ENCODE measurements around the gene SNRNP25.
"Not testable (repeated sequence)": the region's sequence is repeated elsewhere in the genome, so short reads cannot be mapped to it uniquely, and the experiment has no call there.

SNRNP25 gene

DNA sequence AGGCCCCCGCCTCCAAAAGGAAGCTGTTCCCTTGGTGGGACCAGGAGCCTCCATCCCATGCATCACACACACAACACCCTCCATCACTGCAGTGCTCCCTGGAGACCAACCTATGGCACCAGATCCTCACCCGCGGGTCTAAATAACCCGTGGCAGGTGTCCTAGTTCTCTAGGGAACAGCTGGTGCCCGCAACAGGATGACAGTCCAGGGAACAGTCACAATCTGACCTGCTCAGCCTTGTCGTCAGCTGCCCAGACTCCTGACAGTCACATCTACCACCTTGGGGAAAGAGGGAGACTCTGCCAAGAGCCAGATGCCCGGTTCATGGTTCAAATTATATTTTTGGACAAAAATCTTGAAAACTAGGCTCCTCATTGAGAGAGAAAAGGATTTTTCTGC, 23.0 kb upstream of the SNRNP25 start:
- not testable (repeated sequence) for H3K14ac ChIP-seq (ENCODE audit: low read length); H3K9ac ChIP-seq (ENCODE audit: low read depth, low read length, poor library complexity); H2AK5ac ChIP-seq (ENCODE audit: low read depth, low read length); H3K9me3 ChIP-seq (replicated peaks in 1 of 2; ENCODE audit: control insufficient read depth in 2 of 2, insufficient read depth in 1 of 2, low read depth in 1 of 2, low read length in 2 of 2); H2BK15ac ChIP-seq (ENCODE audit: low read length); H3K36me3 ChIP-seq (replicated peaks in 1 of 2; ENCODE audit: control insufficient read depth in 2 of 2, insufficient read depth in 2 of 2, low read length in 2 of 2); H4K8ac ChIP-seq (ENCODE audit: low read depth, low read length); H2BK5ac ChIP-seq (ENCODE audit: low read length); H3K27ac ChIP-seq (replicated peaks; ENCODE audit: low read length); H3K18ac ChIP-seq (ENCODE audit: low read length); H2BK12ac ChIP-seq (ENCODE audit: low read length); H2BK120ac ChIP-seq (ENCODE audit: low read depth, low read length); DNase-seq (ENCODE audit: low spot score); H3K79me1 ChIP-seq (ENCODE audit: low read depth, low read length); H3K27me3 ChIP-seq (ENCODE audit: control insufficient read depth in 3 of 3, insufficient read depth in 3 of 3, low read depth in 1 of 3, low read length in 3 of 3); H3K4me3 ChIP-seq (ENCODE audit: low read length in 2 of 2); H3K4me1 ChIP-seq (ENCODE audit: control insufficient read depth in 2 of 2, insufficient read depth in 1 of 2, low read depth in 1 of 2, low read length in 2 of 2); H4K91ac ChIP-seq (ENCODE audit: low read depth, low read length, poor library complexity); H3K4me2 ChIP-seq (ENCODE audit: insufficient read depth, low read length, poor library complexity, severe bottlenecking); H3K23ac ChIP-seq (ENCODE audit: low read depth, low read length, poor library complexity); H2AFZ ChIP-seq (ENCODE audit: low read length); H3K4ac ChIP-seq (ENCODE audit: low read length)
- WGBS, 2 donors (ENCODE audit: extremely low coverage in 2 of 2, insufficient read length in 2 of 2, insufficient replicate concordance in 1 of 2): no CpG with 5 or more reads among the region's 7 CpGs

DNA sequence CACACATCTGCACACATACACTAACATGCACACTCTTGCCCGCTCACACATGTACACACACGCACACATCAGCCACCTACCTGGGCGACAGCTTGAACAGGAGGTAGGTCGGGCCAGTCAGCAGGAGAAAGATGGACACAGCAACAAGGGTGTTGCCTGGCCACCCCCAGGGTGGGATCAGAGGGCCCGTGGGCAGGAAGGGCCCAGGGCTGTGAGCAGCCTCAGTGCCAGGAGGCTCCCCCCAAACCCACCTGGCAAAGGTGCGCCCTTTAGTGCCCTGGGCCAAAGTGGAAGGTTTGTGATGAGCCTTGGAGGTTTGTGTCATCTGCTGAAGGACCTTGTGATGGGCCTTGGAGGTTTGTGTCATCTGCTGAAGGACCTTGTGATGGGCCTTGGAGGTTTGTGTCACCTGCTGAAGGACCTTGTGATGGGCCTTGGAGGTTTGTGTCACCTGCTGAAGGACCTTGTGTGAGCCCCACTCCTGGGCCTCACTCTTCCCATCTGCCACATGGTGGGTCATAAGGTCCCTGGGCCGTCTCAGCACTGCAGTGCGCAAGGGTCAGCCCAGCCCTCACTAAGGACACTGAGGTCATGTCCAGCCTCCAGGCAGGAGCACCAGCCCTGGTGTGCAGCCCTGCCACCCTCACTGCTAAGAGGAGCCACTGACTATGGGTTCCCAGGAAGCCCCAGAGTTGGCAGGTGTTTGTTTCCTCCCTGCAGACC, 20.3 kb upstream of the SNRNP25 start:
- H3K27me3 ChIP-seq (ENCODE audit: control insufficient read depth in 3 of 3, insufficient read depth in 3 of 3, low read depth in 1 of 3, low read length in 3 of 3); H2AK5ac ChIP-seq (ENCODE audit: low read depth, low read length); H3K9me3 ChIP-seq (replicated peaks in 1 of 2; ENCODE audit: control insufficient read depth in 2 of 2, insufficient read depth in 1 of 2, low read depth in 1 of 2, low read length in 2 of 2); H3K9ac ChIP-seq (ENCODE audit: low read depth, low read length, poor library complexity); H3K4me3 ChIP-seq (ENCODE audit: low read length in 2 of 2); H3K14ac ChIP-seq (ENCODE audit: low read length); H3K79me1 ChIP-seq (ENCODE audit: low read depth, low read length); H3K4me1 ChIP-seq (ENCODE audit: control insufficient read depth in 2 of 2, insufficient read depth in 1 of 2, low read depth in 1 of 2, low read length in 2 of 2); H3K27ac ChIP-seq (replicated peaks; ENCODE audit: low read length); DNase-seq (ENCODE audit: low spot score); H4K8ac ChIP-seq (ENCODE audit: low read depth, low read length); H2BK15ac ChIP-seq (ENCODE audit: low read length); H2BK5ac ChIP-seq (ENCODE audit: low read length); H3K4ac ChIP-seq (ENCODE audit: low read length); H3K18ac ChIP-seq (ENCODE audit: low read length); H2BK12ac ChIP-seq (ENCODE audit: low read length); H4K91ac ChIP-seq (ENCODE audit: low read depth, low read length, poor library complexity); H3K4me2 ChIP-seq (ENCODE audit: insufficient read depth, low read length, poor library complexity, severe bottlenecking); H3K23ac ChIP-seq (ENCODE audit: low read depth, low read length, poor library complexity); H3K36me3 ChIP-seq (replicated peaks in 1 of 2; ENCODE audit: control insufficient read depth in 2 of 2, insufficient read depth in 2 of 2, low read length in 2 of 2); H2BK120ac ChIP-seq (ENCODE audit: low read depth, low read length); H2AFZ ChIP-seq (ENCODE audit: low read length): not testable (repeated sequence)
- WGBS, 2 donors (ENCODE audit: extremely low coverage in 2 of 2, insufficient read length in 2 of 2, insufficient replicate concordance in 1 of 2): no CpG with 5 or more reads among the region's 8 CpGs

- Histone ChIP-seq H3K9ac (ENCODE audit: low read depth, low read length, poor library complexity) (peak overlapping the region; percentile 68), H2BK120ac (ENCODE audit: low read depth, low read length) (no peak overlapping the region), H3K4ac (ENCODE audit: low read length) (no peak overlapping the region), H3K27ac (replicated peaks; ENCODE audit: low read length) (no peak overlapping the region), H3K4me3 (ENCODE audit: low read length in 2 of 2) (peak overlapping the region in 1 of 2 donors; percentile 41), H2BK15ac (ENCODE audit: low read length) (no peak overlapping the region), H3K14ac (ENCODE audit: low read length) (peak overlapping the region; percentile 1), H3K4me1 (ENCODE audit: control insufficient read depth in 2 of 2, insufficient read depth in 1 of 2, low read depth in 1 of 2, low read length in 2 of 2) (peaks cover 0 to 4% of the 10 kb centered on the region in 2 donors), H4K8ac (ENCODE audit: low read depth, low read length) (no peak overlapping the region), H2AFZ (ENCODE audit: low read length) (no peak overlapping the region), H3K9me3 (replicated peaks in 1 of 2; ENCODE audit: control insufficient read depth in 2 of 2, insufficient read depth in 1 of 2, low read depth in 1 of 2, low read length in 2 of 2) (no peaks in the 10 kb centered on the region), H2AK5ac (ENCODE audit: low read depth, low read length) (no peak overlapping the region), H3K4me2 (ENCODE audit: insufficient read depth, low read length, poor library complexity, severe bottlenecking) (no peak overlapping the region), H2BK12ac (ENCODE audit: low read length) (no peak overlapping the region), H3K18ac (ENCODE audit: low read length) (no peak overlapping the region), H3K79me1 (ENCODE audit: low read depth, low read length) (no peaks in the 10 kb centered on the region), H3K27me3 (ENCODE audit: control insufficient read depth in 3 of 3, insufficient read depth in 3 of 3, low read depth in 1 of 3, low read length in 3 of 3) (no peaks in the 10 kb centered on the region), H3K23ac (ENCODE audit: low read depth, low read length, poor library complexity) (peak overlapping the region; percentile 60), H4K91ac (ENCODE audit: low read depth, low read length, poor library complexity) (peak overlapping the region; percentile 45), H2BK5ac (ENCODE audit: low read length) (no peak overlapping the region), H3K36me3 (replicated peaks in 1 of 2; ENCODE audit: control insufficient read depth in 2 of 2, insufficient read depth in 2 of 2, low read length in 2 of 2) (peaks cover 4 to 7% of the 10 kb centered on the region in 2 donors)
- WGBS, 2 donors (ENCODE audit: extremely low coverage in 2 of 2, insufficient read length in 2 of 2, insufficient replicate concordance in 1 of 2): no CpG with 5 or more reads among the region's 21 CpGs
- DNase-seq (ENCODE audit: low spot score): no peak
Observed at GRCh38 chr16:33877-34647, 19.6 kb upstream of the SNRNP25 start.

DNA sequence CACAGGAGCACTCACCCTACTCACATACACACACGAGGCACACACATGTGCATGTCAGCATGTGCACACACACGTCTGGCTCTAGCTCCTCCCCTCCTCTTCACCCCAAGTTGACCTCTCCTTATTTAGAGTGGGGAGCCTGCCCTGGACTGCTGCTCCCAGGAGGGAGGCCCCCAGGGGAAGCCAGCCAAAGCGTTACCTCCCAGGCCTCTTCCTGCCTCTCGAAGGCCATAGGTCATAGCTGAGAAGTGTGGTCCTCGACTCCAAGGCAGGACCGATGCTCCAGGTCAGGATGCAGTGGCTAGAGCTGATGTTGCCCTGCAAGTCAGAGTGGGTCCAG, 19.0 kb upstream of the SNRNP25 start:
- Histone ChIP-seq H3K27me3 (ENCODE audit: control insufficient read depth in 3 of 3, insufficient read depth in 3 of 3, low read depth in 1 of 3, low read length in 3 of 3) (no peaks in the 10 kb centered on the region), H2BK12ac (ENCODE audit: low read length) (no peak overlapping the region), H2BK5ac (ENCODE audit: low read length) (no peak overlapping the region), H3K4ac (ENCODE audit: low read length) (no peak overlapping the region), H2BK120ac (ENCODE audit: low read depth, low read length) (no peak overlapping the region), H3K27ac (replicated peaks; ENCODE audit: low read length) (no peak overlapping the region), H3K4me3 (ENCODE audit: low read length in 2 of 2) (peak overlapping the region in 1 of 2 donors; percentile 41), H3K4me1 (ENCODE audit: control insufficient read depth in 2 of 2, insufficient read depth in 1 of 2, low read depth in 1 of 2, low read length in 2 of 2) (peaks cover 0 to 4% of the 10 kb centered on the region in 2 donors), H3K79me1 (ENCODE audit: low read depth, low read length) (no peaks in the 10 kb centered on the region), H3K9ac (ENCODE audit: low read depth, low read length, poor library complexity) (peak overlapping the region; percentile 68), H3K4me2 (ENCODE audit: insufficient read depth, low read length, poor library complexity, severe bottlenecking) (no peak overlapping the region), H3K23ac (ENCODE audit: low read depth, low read length, poor library complexity) (peak overlapping the region; percentile 60), H3K18ac (ENCODE audit: low read length) (no peak overlapping the region), H3K9me3 (replicated peaks in 1 of 2; ENCODE audit: control insufficient read depth in 2 of 2, insufficient read depth in 1 of 2, low read depth in 1 of 2, low read length in 2 of 2) (no peaks in the 10 kb centered on the region), H2BK15ac (ENCODE audit: low read length) (no peak overlapping the region), H3K36me3 (replicated peaks in 1 of 2; ENCODE audit: control insufficient read depth in 2 of 2, insufficient read depth in 2 of 2, low read length in 2 of 2) (peaks cover 6 to 12% of the 10 kb centered on the region in 2 donors), H4K8ac (ENCODE audit: low read depth, low read length) (no peak overlapping the region), H3K14ac (ENCODE audit: low read length) (peak overlapping the region; percentile 1), H4K91ac (ENCODE audit: low read depth, low read length, poor library complexity) (no peak overlapping the region), H2AK5ac (ENCODE audit: low read depth, low read length) (no peak overlapping the region), H2AFZ (ENCODE audit: low read length) (no peak overlapping the region)
- DNase-seq (ENCODE audit: low spot score): no peak
- no CpG with 5 or more reads among the region's 6 CpGs for WGBS, 2 donors (ENCODE audit: extremely low coverage in 2 of 2, insufficient read length in 2 of 2, insufficient replicate concordance in 1 of 2)

All from neuronal stem cell (in vitro differentiated cells).